OCI-LY3 (cell line): Measurements from ENCODE around the gene C8G.

Experiments
- CTCF ChIP-seq: fragments of 200-600, 300-600 bp; sonication (generic); IDR thresholded peaks from 2 replicates; pipeline ENCODE4 v1.5.1; 2014; ENCODE audit warnings: antibody characterized with exemption, low read length, low read depth
- EZH2phosphoT487 ChIP-seq: fragments of 200-600 bp; shearing (Covaris generic); IDR thresholded peaks from 2 replicates; pipeline ENCODE4 v1.6.1; 2018; ENCODE audit warnings: antibody characterized with exemption, mixed run types, low read depth

GRCh38 chr9:136968333-136969127, 23.5 kb downstream of the C8G start:
- TF ChIP-seq CTCF (no peak), EZH2phosphoT487 (no peak)
